GM23338 (cell line): Measurements from ENCODE around the gene RP9. TPM values are rescaled to one million over a fixed set of nuclear protein-coding genes. Genes with fewer than 3 reads are reported as not detected.

Experiments used
- CREB1 ChIP-seq: fragments of 250-450 bp; sonication (Bioruptor Pico); IDR thresholded peaks from 2 replicates; pipeline ENCODE4 v1.5.0; 2020; ENCODE audit warnings: low read depth, mild to moderate bottlenecking, moderate library complexity
- EZH2 ChIP-seq: fragments of 200-600 bp; sonication (generic); IDR thresholded peaks from one replicate; pipeline ENCODE4 v1.8.0; 2017; ENCODE audit warnings: antibody characterized with exemption, mild to moderate bottlenecking, low read depth; ENCODE audit not compliant: unreplicated experiment
- EZH2phosphoT487 ChIP-seq: fragments of 200-600 bp; sonication (generic); IDR thresholded peaks from one replicate; pipeline ENCODE4 v1.8.1; 2018; ENCODE audit warnings: antibody characterized with exemption; ENCODE audit not compliant: unreplicated experiment
- JUNB ChIP-seq: IDR thresholded peaks from one replicate; pipeline ENCODE4 v1.6.1; 2016; ENCODE audit warnings: antibody characterized with exemption; ENCODE audit not compliant: unreplicated experiment
- NANOG ChIP-seq: IDR thresholded peaks from 2 replicates; pipeline ENCODE4 v1.6.1; 2016; ENCODE audit warnings: antibody characterized with exemption, borderline replicate concordance
- POLR2AphosphoS5 ChIP-seq: IDR thresholded peaks from 2 replicates; pipeline ENCODE4 v1.6.1; 2016; ENCODE audit warnings: antibody characterized with exemption, low read depth
- STAT1 ChIP-seq: IDR thresholded peaks from one replicate; pipeline ENCODE4 v1.6.1; 2016; ENCODE audit warnings: antibody characterized with exemption; ENCODE audit not compliant: unreplicated experiment
- ZNF114 ChIP-seq: fragments of 250-450 bp; sonication (Bioruptor Pico); IDR thresholded peaks from 2 replicates; pipeline ENCODE4 v1.5.0; 2020; ENCODE audit warnings: mild to moderate bottlenecking, moderate library complexity
- ZNF331 ChIP-seq: fragments of 250-450 bp; sonication (Bioruptor Pico); IDR thresholded peaks from 2 replicates; pipeline ENCODE4 v1.5.0; 2020; ENCODE audit warnings: low read depth, mild to moderate bottlenecking, moderate library complexity
- polyA plus RNA-seq: library from polyadenylated mRNA; unstranded; fragments of >200 nt; fragmentation: Nextera tagmentation; extraction: Ambion mirVana; gene quantifications from 2 replicates; pipeline ENCODE4 v1.2.1, GENCODE V29; 2016
- total RNA-seq: library from RNA; depleted of rRNA; stranded (reverse); fragments of >200 nt; shearing (Covaris generic); gene quantifications from 2 replicates; pipeline ENCODE4 v1.2.3, GENCODE V29; 2014
- TF ChIP-seq, protein P1 (sequence below): fragments of 250-450 bp; sonication (Bioruptor Pico); IDR thresholded peaks from 2 replicates; pipeline ENCODE4 v1.5.0; 2020; ENCODE audit warnings: mild to moderate bottlenecking, moderate library complexity
- TF ChIP-seq, protein P2 (sequence below): IDR thresholded peaks from one replicate; pipeline ENCODE4 v1.6.1; 2018; ENCODE audit warnings: antibody characterized with exemption; ENCODE audit not compliant: unreplicated experiment

The RP9 gene
- total and polyA plus RNA-seq, 2 experiments from 2014 or later, result 8.7 to 43.2 TPM

DNA sequence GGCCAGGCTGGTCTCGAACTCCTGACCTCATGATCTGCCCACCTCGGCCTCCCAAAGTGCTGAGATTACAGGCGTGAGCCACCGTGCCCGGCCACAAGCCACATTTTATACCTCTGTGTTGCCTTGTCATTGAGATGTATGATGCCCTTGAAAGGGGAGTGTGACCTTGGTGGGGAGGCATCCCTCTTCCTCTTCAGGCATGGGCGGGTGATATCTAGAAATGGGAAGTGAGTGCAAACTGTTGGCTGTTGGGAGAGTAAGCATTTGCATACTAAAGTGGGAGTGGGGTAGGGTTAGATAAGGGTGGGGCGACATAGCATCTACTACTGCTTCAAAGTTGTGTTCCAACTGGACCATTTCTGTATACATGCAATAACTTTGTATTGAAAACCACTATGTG lies 20.1 kb downstream of the RP9 start (continued):
- TF ChIP-seq, protein P1, sequence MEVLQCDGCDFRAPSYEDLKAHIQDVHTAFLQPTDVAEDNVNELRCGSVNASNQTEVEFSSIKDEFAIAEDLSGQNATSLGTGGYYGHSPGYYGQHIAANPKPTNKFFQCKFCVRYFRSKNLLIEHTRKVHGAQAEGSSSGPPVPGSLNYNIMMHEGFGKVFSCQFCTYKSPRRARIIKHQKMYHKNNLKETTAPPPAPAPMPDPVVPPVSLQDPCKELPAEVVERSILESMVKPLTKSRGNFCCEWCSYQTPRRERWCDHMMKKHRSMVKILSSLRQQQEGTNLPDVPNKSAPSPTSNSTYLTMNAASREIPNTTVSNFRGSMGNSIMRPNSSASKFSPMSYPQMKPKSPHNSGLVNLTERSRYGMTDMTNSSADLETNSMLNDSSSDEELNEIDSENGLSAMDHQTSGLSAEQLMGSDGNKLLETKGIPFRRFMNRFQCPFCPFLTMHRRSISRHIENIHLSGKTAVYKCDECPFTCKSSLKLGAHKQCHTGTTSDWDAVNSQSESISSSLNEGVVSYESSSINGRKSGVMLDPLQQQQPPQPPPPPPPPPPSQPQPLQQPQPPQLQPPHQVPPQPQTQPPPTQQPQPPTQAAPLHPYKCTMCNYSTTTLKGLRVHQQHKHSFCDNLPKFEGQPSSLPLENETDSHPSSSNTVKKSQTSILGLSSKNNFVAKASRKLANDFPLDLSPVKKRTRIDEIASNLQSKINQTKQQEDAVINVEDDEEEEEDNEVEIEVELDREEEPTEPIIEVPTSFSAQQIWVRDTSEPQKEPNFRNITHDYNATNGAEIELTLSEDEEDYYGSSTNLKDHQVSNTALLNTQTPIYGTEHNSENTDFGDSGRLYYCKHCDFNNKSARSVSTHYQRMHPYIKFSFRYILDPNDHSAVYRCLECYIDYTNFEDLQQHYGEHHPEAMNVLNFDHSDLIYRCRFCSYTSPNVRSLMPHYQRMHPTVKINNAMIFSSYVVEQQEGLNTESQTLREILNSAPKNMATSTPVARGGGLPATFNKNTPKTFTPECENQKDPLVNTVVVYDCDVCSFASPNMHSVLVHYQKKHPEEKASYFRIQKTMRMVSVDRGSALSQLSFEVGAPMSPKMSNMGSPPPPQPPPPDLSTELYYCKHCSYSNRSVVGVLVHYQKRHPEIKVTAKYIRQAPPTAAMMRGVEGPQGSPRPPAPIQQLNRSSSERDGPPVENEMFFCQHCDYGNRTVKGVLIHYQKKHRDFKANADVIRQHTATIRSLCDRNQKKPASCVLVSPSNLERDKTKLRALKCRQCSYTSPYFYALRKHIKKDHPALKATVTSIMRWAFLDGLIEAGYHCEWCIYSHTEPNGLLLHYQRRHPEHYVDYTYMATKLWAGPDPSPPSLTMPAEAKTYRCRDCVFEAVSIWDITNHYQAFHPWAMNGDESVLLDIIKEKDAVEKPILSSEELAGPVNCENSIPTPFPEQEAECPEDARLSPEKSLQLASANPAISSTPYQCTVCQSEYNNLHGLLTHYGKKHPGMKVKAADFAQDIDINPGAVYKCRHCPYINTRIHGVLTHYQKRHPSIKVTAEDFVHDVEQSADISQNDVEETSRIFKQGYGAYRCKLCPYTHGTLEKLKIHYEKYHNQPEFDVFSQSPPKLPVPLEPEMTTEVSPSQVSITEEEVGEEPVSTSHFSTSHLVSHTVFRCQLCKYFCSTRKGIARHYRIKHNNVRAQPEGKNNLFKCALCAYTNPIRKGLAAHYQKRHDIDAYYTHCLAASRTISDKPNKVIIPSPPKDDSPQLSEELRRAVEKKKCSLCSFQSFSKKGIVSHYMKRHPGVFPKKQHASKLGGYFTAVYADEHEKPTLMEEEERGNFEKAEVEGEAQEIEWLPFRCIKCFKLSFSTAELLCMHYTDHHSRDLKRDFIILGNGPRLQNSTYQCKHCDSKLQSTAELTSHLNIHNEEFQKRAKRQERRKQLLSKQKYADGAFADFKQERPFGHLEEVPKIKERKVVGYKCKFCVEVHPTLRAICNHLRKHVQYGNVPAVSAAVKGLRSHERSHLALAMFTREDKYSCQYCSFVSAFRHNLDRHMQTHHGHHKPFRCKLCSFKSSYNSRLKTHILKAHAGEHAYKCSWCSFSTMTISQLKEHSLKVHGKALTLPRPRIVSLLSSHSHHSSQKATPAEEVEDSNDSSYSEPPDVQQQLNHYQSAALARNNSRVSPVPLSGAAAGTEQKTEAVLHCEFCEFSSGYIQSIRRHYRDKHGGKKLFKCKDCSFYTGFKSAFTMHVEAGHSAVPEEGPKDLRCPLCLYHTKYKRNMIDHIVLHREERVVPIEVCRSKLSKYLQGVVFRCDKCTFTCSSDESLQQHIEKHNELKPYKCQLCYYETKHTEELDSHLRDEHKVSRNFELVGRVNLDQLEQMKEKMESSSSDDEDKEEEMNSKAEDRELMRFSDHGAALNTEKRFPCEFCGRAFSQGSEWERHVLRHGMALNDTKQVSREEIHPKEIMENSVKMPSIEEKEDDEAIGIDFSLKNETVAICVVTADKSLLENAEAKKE (CRISPR knock-in tag), result no peak
- no peak for TF ChIP-seq STAT1
- no peak for TF ChIP-seq JUNB
- TF ChIP-seq ZNF331, result no peak
- no peak for TF ChIP-seq EZH2
- no peak for TF ChIP-seq CREB1 (CRISPR knock-in tag)
- TF ChIP-seq, protein P2, sequence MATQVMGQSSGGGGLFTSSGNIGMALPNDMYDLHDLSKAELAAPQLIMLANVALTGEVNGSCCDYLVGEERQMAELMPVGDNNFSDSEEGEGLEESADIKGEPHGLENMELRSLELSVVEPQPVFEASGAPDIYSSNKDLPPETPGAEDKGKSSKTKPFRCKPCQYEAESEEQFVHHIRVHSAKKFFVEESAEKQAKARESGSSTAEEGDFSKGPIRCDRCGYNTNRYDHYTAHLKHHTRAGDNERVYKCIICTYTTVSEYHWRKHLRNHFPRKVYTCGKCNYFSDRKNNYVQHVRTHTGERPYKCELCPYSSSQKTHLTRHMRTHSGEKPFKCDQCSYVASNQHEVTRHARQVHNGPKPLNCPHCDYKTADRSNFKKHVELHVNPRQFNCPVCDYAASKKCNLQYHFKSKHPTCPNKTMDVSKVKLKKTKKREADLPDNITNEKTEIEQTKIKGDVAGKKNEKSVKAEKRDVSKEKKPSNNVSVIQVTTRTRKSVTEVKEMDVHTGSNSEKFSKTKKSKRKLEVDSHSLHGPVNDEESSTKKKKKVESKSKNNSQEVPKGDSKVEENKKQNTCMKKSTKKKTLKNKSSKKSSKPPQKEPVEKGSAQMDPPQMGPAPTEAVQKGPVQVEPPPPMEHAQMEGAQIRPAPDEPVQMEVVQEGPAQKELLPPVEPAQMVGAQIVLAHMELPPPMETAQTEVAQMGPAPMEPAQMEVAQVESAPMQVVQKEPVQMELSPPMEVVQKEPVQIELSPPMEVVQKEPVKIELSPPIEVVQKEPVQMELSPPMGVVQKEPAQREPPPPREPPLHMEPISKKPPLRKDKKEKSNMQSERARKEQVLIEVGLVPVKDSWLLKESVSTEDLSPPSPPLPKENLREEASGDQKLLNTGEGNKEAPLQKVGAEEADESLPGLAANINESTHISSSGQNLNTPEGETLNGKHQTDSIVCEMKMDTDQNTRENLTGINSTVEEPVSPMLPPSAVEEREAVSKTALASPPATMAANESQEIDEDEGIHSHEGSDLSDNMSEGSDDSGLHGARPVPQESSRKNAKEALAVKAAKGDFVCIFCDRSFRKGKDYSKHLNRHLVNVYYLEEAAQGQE, result no peak
- no peak for TF ChIP-seq NANOG
- no peak for TF ChIP-seq ZNF114 (CRISPR knock-in tag)
- TF ChIP-seq POLR2AphosphoS5, result no peak
- no peak for TF ChIP-seq EZH2phosphoT487
